Gastrocnemius medialis (tissue), 4 donors: ENCODE results near the gene NNAT.

Source experiments
- POLR2A ChIP-seq, 2 donors: fragments of 450-650 bp; IDR thresholded peaks; one replicate each; pipeline ENCODE4 v1.6.1; 2017; ENCODE audit warnings: antibody characterized with exemption in 2 of 2, mild to moderate bottlenecking in 2 of 2, moderate library complexity in 2 of 2
- TF ChIP-seq, protein P1 (sequence below), 5 experiments: fragments of 450-650 bp in 3 of 5; fragments of 200-600 bp in 2 of 5; sonication (generic) in 2 of 5; IDR thresholded peaks in 4 of 5; conservative IDR thresholded peaks in 1 of 5; 1 replicate in 4 of 5; 2 replicates in 1 of 5; pipeline ENCODE4 v1.5.1; 2016 to 2019; ENCODE audit warnings: antibody characterized with exemption in 5 of 5, mild to moderate bottlenecking in 3 of 5, moderate library complexity in 3 of 5

DNA sequence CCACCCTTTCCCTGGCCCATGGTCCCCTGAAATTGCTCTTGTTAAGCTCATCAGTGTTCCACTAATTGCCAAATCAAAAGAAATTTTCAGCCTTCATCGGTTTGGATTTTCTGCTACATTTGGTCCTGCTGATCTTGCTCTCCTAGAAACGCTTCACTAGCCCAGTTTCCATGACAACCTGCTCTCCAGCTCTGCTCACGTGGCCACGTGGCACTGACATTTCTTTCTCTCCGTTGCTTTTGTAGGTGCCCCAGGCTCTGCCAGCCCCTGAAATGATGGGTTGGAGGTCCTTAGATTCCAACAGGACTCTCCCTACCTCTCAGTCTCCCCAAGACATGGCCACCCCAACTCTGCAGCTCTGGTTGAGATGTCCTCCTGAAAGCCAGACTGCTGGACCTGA, 45.8 kb upstream of the NNAT start:
- TF ChIP-seq POLR2A (IDR thresholded peaks at IDR 0.05): no peak
- TF ChIP-seq, protein P1, sequence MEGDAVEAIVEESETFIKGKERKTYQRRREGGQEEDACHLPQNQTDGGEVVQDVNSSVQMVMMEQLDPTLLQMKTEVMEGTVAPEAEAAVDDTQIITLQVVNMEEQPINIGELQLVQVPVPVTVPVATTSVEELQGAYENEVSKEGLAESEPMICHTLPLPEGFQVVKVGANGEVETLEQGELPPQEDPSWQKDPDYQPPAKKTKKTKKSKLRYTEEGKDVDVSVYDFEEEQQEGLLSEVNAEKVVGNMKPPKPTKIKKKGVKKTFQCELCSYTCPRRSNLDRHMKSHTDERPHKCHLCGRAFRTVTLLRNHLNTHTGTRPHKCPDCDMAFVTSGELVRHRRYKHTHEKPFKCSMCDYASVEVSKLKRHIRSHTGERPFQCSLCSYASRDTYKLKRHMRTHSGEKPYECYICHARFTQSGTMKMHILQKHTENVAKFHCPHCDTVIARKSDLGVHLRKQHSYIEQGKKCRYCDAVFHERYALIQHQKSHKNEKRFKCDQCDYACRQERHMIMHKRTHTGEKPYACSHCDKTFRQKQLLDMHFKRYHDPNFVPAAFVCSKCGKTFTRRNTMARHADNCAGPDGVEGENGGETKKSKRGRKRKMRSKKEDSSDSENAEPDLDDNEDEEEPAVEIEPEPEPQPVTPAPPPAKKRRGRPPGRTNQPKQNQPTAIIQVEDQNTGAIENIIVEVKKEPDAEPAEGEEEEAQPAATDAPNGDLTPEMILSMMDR (IDR thresholded peaks at IDR 0.05 in 4 of 5, conservative IDR thresholded peaks at IDR 0.05 in 1 of 5): no peak
